Activated naive CD8-positive, alpha-beta T cell treated with anti-CD3 and anti-CD28 coated beads, Interleukin-2, amount 50 U/mL, for 16 hours (primary cell): ENCODE data around the gene RECK.
"Not testable (repeated sequence)": the region's sequence is repeated elsewhere in the genome, so short reads cannot be mapped to it uniquely, and the experiment has no call there.

Experiments used
- DNase-seq: peaks from one replicate; pipeline ENCODE4 v3.0.0-alpha.2; 2020; ENCODE audit warnings: low read depth, low spot score

The RECK gene

GRCh38 chr9:36158122-36158521 lies 121.4 kb downstream of the RECK start:
- no peak for DNase-seq

- no peak for DNase-seq
Measured at GRCh38 chr9:36158917-36159316, 122.2 kb downstream of the RECK start.

GRCh38 chr9:36159509-36159908 lies 122.8 kb downstream of the RECK start:
- not testable (repeated sequence) for DNase-seq

- not testable (repeated sequence) for DNase-seq
Measured at GRCh38 chr9:36160126-36160525, 123.4 kb downstream of the RECK start.

GRCh38 chr9:36161187-36161586 lies 124.5 kb downstream of the RECK start:
- DNase-seq = no peak

GRCh38 chr9:36162211-36162738 lies 125.6 kb downstream of the RECK start:
- no peak for DNase-seq

GRCh38 chr9:36163049-36163785 lies 126.5 kb downstream of the RECK start:
- DNase-seq = no peak

- DNase-seq = no peak
Measured at GRCh38 chr9:36163786-36164170, 127.1 kb downstream of the RECK start.

GRCh38 chr9:36164372-36164771 lies 127.7 kb downstream of the RECK start:
- DNase-seq = no peak

- DNase-seq = no peak
Measured at GRCh38 chr9:36164989-36165388, 128.3 kb downstream of the RECK start.

- DNase-seq = no peak
Measured at GRCh38 chr9:36165826-36166167, 129.1 kb downstream of the RECK start.

- DNase-seq = peak; percentile 66
Measured at GRCh38 chr9:36166168-36166927, 129.6 kb downstream of the RECK start.

GRCh38 chr9:36169166-36169565 lies 132.5 kb downstream of the RECK start, which contains the start of gene CCIN:
CCIN (plus strand) TSS chr9:36169388; CDS start chr9:36169503, 115 bp downstream.
- DNase-seq = no peak

- DNase-seq = no peak
Measured at GRCh38 chr9:36169708-36170107, 133.0 kb downstream of the RECK start.

- DNase-seq = no peak
Measured at GRCh38 chr9:36170531-36170930, 133.8 kb downstream of the RECK start.

GRCh38 chr9:36173861-36174260 lies 137.1 kb downstream of the RECK start:
- DNase-seq = no peak
